ENCODE measurements around the gene KCNH2.

DNA sequence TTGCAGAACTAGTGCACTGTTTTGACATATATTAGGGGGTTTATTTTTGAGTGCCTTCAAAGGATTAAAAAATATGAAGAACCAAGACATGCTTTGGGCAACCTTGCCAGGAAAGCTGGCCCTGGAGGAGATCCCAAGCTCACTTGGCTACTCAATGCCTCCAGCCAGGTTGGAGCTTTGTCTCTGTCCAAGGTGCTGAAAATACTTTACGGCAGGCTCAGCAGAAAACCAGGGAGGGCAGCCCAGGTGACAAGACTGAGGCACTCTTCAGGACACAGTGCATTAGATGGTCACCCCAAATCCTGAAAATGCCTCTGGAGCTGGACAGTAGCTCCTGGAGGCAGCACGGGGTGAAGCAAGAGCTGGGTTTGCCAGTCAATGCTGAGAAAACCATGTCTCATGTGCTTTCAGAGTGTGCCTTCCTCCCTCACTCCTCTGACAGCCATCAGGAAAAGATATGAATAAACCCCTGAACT lies 5.8 kb upstream of the KCNH2 start:
- TF ChIP-seq POLR2A (IDR thresholded peaks at IDR 0.05): no peak
- TF ChIP-seq, protein P1, sequence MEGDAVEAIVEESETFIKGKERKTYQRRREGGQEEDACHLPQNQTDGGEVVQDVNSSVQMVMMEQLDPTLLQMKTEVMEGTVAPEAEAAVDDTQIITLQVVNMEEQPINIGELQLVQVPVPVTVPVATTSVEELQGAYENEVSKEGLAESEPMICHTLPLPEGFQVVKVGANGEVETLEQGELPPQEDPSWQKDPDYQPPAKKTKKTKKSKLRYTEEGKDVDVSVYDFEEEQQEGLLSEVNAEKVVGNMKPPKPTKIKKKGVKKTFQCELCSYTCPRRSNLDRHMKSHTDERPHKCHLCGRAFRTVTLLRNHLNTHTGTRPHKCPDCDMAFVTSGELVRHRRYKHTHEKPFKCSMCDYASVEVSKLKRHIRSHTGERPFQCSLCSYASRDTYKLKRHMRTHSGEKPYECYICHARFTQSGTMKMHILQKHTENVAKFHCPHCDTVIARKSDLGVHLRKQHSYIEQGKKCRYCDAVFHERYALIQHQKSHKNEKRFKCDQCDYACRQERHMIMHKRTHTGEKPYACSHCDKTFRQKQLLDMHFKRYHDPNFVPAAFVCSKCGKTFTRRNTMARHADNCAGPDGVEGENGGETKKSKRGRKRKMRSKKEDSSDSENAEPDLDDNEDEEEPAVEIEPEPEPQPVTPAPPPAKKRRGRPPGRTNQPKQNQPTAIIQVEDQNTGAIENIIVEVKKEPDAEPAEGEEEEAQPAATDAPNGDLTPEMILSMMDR (IDR thresholded peaks at IDR 0.05): no peak
